ENCODE results near the gene BASP1. TPM values are rescaled to one million over a fixed set of nuclear protein-coding genes. Genes with fewer than 3 reads are reported as not detected.

BASP1 gene
- total RNA-seq, 1 experiment from 2014 or later = not detected

DNA sequence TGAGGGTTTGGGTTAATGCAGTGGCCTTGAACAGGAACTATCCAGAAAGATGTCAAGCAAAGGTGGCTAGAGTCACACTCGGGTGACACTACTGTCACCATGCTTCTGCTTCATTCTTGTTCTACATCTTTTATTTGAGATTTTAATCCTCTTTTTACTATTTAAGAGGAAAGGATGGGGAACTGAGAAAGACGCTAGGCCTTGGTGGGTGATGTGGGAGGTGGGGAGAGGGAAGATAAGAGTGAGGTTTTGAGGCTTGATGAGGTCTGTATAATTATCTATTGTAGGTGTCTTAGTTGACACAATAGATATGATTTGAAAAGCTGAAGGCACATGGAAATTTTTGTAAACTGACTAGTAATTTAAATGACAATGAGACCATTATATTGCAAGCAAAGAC is 3.5 kb upstream of the BASP1 start:
- Mint-ChIP-seq H3K36me3 (ENCODE audit: insufficient read depth, unreplicated experiment) (no peaks in the 10 kb centered on the region), H3K9me3 (ENCODE audit: low read depth, unreplicated experiment) (no peaks in the 10 kb centered on the region), H3K27me3 (ENCODE audit: unreplicated experiment) (peaks cover 32% of the 10 kb centered on the region), H3K27ac (ENCODE audit: unreplicated experiment) (no peak overlapping the region), H3K4me1 (ENCODE audit: low read depth, unreplicated experiment) (no peaks in the 10 kb centered on the region), H3K4me3 (ENCODE audit: low read depth, unreplicated experiment) (no peak overlapping the region)
- intact Hi-C loops (cut with micrococcal nuclease; ENCODE audit: unreplicated experiment) = no loop called here
- CTCF ChIA-PET = no interaction called here
- DNase-seq = no peak
- TF ChIP-seq, protein P1, sequence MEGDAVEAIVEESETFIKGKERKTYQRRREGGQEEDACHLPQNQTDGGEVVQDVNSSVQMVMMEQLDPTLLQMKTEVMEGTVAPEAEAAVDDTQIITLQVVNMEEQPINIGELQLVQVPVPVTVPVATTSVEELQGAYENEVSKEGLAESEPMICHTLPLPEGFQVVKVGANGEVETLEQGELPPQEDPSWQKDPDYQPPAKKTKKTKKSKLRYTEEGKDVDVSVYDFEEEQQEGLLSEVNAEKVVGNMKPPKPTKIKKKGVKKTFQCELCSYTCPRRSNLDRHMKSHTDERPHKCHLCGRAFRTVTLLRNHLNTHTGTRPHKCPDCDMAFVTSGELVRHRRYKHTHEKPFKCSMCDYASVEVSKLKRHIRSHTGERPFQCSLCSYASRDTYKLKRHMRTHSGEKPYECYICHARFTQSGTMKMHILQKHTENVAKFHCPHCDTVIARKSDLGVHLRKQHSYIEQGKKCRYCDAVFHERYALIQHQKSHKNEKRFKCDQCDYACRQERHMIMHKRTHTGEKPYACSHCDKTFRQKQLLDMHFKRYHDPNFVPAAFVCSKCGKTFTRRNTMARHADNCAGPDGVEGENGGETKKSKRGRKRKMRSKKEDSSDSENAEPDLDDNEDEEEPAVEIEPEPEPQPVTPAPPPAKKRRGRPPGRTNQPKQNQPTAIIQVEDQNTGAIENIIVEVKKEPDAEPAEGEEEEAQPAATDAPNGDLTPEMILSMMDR (IDR thresholded peaks at IDR 0.05; ENCODE audit: unreplicated experiment) = no peak
- no TSS peak for BruUV-seq (replicated peaks)

GRCh38 chr5:17214893-17215292 is 2.5 kb upstream of the BASP1 start:
- H3K36me3 Mint-ChIP-seq (ENCODE audit: insufficient read depth, unreplicated experiment) = no peaks in the 10 kb centered on the region
- H3K9me3 Mint-ChIP-seq (ENCODE audit: low read depth, unreplicated experiment) = no peaks in the 10 kb centered on the region
- TF ChIP-seq, protein P1 (IDR thresholded peaks at IDR 0.05; ENCODE audit: unreplicated experiment) = no peak
- CTCF ChIA-PET = interaction anchor here (2.4 kb wide), 1 partner anchor 1067 kb away, joined by 13 read pairs; no protein-coding TSS in a partner anchor
- DNase-seq = no peak
- no TSS peak for BruUV-seq (replicated peaks)
- no peak overlapping the region for H3K4me3 Mint-ChIP-seq (ENCODE audit: low read depth, unreplicated experiment)
- no peak overlapping the region for H3K27ac Mint-ChIP-seq (ENCODE audit: unreplicated experiment)
- intact Hi-C loops (cut with micrococcal nuclease; ENCODE audit: unreplicated experiment) = no loop called here
- no peaks in the 10 kb centered on the region for H3K4me1 Mint-ChIP-seq (ENCODE audit: low read depth, unreplicated experiment)
- peaks cover 35% of the 10 kb centered on the region for H3K27me3 Mint-ChIP-seq (ENCODE audit: unreplicated experiment)

DNA sequence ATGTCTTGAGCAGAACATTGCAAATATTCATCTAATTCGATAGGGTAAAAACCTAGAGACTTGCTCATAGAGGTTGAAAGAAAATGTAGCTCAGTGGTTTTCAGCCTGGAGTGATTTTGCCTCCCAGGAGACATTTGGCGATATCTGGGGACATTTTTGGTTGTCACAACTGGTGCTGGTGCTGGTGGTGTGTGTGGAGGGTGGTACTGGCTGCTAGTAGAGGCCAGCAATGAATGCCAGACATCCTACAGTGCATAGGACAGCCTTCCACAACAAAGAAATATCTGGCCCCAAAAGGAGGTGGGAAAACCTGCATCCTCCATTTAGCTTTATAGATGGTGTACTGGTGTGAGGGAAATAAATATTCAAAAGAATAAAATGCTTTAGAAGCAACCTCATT is 2.1 kb upstream of the BASP1 start:
- intact Hi-C loops (cut with micrococcal nuclease; ENCODE audit: unreplicated experiment) = no loop called here
- no peaks in the 10 kb centered on the region for H3K36me3 Mint-ChIP-seq (ENCODE audit: insufficient read depth, unreplicated experiment)
- H3K27me3 Mint-ChIP-seq (ENCODE audit: unreplicated experiment) = peaks cover 35% of the 10 kb centered on the region
- H3K4me1 Mint-ChIP-seq (ENCODE audit: low read depth, unreplicated experiment) = no peaks in the 10 kb centered on the region
- DNase-seq = no peak
- BruUV-seq (replicated peaks) = no TSS peak
- H3K27ac Mint-ChIP-seq (ENCODE audit: unreplicated experiment) = no peak overlapping the region
- no peak overlapping the region for H3K4me3 Mint-ChIP-seq (ENCODE audit: low read depth, unreplicated experiment)
- CTCF ChIA-PET = interaction anchor here (1.1 to 2.4 kb wide), 2 partner anchors 1066 to 1089 kb away, joined by 11 to 13 read pairs; no protein-coding TSS in a partner anchor
- TF ChIP-seq, protein P1 (IDR thresholded peaks at IDR 0.05; ENCODE audit: unreplicated experiment) = no peak
- no peaks in the 10 kb centered on the region for H3K9me3 Mint-ChIP-seq (ENCODE audit: low read depth, unreplicated experiment)

- no peaks in the 10 kb centered on the region for H3K36me3 Mint-ChIP-seq (ENCODE audit: insufficient read depth, unreplicated experiment)
- no peak overlapping the region for H3K4me3 Mint-ChIP-seq (ENCODE audit: low read depth, unreplicated experiment)
- TF ChIP-seq, protein P1 (IDR thresholded peaks at IDR 0.05; ENCODE audit: unreplicated experiment) = peak; percentile 68
- DNase-seq = peak; percentile 75
- H3K27ac Mint-ChIP-seq (ENCODE audit: unreplicated experiment) = no peak overlapping the region
- BruUV-seq (replicated peaks) = no TSS peak
- no peaks in the 10 kb centered on the region for H3K9me3 Mint-ChIP-seq (ENCODE audit: low read depth, unreplicated experiment)
- CTCF ChIA-PET = interaction anchor here (0.6 to 2.4 kb wide), 6 partner anchors 13 to 1837 kb away, joined by 3 to 13 read pairs (median 6); no protein-coding TSS in a partner anchor
- intact Hi-C loops (cut with micrococcal nuclease; ENCODE audit: unreplicated experiment) = loop anchor here (1.0 to 2.0 kb wide), 3 partner anchors 1066 to 1098 kb away; no protein-coding TSS in a partner anchor
- H3K27me3 Mint-ChIP-seq (ENCODE audit: unreplicated experiment) = peaks cover 28% of the 10 kb centered on the region
- no peaks in the 10 kb centered on the region for H3K4me1 Mint-ChIP-seq (ENCODE audit: low read depth, unreplicated experiment)
Measured at GRCh38 chr5:17216176-17216973, 1.1 kb upstream of the BASP1 start.
